NCI-H146 (cell line): ENCODE measurements around the gene FOXRED1.
"Not testable (repeated sequence)": the region's sequence is repeated elsewhere in the genome, so short reads cannot be mapped to it uniquely, and the experiment has no call there.

ENCODE experiments used
- DNase-seq: peaks from one replicate; lab custom pipeline; 2025; lab: John Stamatoyannopoulos, UW

FOXRED1 gene

GRCh38 chr11:126268708-126269579 lies at the start of gene FOXRED1, which contains the start of gene SRPRA:
Gene FOXRED1 (plus strand): TSS chr11:126269154. CDS start chr11:126269207, 53 bp downstream.
Gene SRPRA (minus strand): TSS chr11:126268895. CDS start chr11:126268804, 91 bp downstream.
- peak; percentile 99 for DNase-seq

DNA sequence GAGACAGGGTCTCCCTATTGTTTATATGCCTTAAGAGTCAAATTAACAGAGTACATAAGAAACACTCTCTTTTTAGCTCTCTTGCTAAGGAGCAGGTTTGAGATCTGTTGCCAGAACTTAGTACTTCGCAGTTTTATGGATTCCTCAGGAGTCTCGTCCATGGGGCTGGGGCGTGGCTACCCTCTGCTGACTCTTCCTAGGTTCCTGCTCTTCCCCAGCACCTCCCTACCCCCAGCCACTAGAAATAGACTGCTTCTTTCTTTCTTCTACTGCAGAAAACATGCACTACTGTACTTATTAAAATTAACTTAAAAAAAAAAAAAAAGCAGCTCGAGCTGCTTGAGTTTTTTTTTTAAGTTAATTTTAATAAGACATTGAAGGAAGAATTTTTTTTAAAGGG lies 49.4 kb upstream of the FOXRED1 start:
- no peak for DNase-seq

- DNase-seq: no peak
These were observed 44.2 kb upstream of the FOXRED1 start for GRCh38 chr11:126224647-126225294.

DNA sequence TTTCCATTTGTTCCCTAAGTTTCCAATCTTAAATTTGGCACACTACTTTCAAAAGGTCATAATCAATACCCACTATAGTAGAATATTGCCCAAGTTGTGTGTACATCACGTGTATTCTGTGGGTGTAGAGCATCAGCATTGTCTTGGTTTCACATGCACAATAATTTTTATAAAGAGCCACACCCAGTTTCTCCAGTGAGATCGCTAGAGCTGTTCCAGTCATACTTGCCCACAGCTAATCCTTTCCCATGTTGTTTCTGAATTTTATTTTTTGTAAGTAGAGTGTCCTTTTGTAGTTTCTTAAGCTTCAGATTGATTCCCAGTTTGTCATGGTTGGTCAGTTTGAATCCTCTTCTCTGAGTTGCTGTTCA lies 43.7 kb upstream of the FOXRED1 start:
- DNase-seq: no peak

DNA sequence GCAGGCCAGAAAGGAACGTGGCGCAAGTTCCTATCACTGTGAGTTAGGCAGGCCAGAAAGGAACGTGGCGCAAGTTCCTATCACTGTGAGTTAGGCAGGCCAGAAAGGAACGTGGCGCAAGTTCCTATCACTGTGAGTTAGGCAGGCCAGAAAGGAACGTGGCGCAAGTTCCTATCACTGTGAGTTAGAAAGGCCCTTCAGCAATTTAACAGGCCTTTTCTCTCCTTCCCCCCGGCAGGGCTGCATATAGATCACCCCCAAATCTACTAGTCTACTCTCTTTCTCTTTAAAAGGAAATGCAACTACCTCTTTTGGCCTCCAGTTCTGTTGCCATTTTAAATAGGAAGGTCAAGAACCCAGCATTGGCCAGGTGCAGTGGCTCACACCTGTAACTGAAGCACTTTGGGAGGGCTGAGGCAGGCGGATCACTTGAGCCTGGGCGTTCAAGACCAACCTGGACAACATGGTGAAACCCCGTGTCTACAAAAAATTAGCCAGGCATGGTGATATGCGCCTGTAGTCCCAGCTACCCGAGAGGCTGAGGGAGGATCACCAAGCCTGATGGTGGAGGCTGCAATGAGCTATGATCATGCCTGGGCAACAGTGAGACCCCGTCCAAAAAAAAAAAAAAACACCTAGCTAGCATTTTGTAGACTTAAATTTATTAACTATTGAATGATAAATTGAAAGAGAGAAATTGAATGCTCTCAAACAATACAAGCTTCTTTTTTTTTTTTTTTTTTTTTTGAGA lies 42.4 kb upstream of the FOXRED1 start:
- DNase-seq: no peak

GRCh38 chr11:126229858-126230540 lies 39.0 kb upstream of the FOXRED1 start:
- DNase-seq: no peak

DNA sequence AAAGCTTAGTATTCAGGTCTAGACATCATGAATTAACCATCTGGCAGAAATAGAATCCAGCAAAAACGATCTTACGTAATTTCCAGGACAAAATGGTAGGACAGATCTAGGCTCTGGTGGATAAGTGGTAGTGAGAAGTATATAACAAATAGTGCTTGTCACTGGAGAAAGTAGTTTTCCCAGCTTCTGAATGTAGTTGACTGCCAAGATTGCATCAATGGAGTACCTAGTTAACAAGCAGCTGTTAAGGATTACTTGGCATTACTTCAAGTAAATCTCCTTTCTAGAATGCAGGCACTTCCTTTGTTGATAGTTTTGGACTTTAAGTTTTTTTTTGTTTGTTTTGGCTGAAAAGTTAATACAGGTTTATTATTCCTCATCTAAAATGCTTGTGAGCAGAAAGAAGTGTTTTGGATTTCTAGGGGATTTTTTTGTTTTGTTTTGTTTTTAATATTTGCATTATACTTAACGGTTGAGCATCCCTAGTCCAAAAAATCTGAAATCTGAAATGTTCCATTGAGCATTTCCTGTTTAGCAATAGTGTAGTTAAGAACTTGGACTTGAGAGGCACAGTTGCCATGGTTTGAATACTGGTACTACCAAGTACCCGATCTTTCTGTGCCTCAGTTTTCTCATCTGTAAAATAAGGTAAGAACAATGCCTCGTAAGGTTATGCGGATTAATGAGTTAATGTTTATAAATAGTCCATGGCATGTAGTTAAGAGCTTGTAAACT lies 37.1 kb upstream of the FOXRED1 start:
- no peak for DNase-seq

GRCh38 chr11:126232683-126233082 lies 36.3 kb upstream of the FOXRED1 start:
- no peak for DNase-seq

DNA sequence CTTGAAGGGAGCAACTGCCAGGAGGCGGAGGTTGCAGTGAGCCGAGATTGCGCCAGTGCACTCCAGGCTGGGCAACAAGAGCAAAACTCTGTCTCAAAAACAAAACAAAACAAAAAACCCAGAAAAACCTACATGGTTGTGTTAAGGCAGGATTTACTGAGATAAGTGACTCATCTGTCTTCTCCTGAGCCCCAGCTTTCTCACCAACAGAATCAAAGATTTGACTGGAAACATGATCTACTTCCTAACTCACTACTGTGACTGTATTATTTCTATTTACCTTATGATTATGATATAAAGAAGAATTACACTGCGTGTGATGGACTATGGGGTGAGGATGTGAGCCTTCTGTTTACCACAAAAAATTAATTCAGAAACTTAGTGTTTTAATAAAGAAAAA lies 35.6 kb upstream of the FOXRED1 start:
- DNase-seq: no peak

- DNase-seq: no peak
These were observed 22.3 kb upstream of the FOXRED1 start for GRCh38 chr11:126246636-126247035.

DNA sequence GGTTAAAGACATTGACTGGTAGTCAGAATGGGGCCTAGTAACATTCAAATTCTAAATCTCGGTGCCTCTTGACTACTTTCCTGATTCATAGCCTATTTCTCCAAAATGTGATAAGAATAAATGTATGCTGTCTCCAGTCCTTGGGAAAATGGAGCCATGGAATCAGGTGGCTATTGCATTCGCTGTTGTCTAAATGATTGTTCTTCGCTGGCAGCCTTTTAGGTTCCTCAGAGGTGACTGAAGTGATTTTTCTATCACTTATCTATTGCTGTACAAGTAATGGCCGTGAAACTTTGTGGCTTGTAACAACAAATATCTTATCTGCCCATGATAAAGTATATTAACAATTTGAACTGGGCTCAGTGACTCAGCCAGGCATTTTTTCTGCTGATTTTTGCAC lies 15.7 kb upstream of the FOXRED1 start:
- DNase-seq: no peak

DNA sequence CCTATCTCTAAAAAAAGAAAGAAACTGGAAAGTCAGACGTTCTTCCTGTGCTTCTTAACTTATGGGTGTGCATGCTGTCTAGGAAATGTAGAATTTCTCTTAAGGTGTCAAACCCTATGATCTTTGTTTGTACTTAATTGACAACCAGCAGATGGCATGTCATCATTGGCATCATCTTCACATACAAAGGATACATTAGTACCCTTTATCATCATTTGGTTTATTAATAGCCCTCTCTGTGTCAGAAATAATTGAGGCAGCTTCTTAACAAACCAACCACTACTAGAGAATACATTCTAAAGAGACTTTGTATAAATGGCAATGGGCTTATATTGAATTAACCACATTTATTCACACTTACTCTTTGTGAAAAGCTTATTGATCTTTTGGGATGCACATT lies 14.1 kb upstream of the FOXRED1 start:
- no peak for DNase-seq

- not testable (repeated sequence) for DNase-seq
These were observed 13.4 kb upstream of the FOXRED1 start for GRCh38 chr11:126255507-126255906.

DNA sequence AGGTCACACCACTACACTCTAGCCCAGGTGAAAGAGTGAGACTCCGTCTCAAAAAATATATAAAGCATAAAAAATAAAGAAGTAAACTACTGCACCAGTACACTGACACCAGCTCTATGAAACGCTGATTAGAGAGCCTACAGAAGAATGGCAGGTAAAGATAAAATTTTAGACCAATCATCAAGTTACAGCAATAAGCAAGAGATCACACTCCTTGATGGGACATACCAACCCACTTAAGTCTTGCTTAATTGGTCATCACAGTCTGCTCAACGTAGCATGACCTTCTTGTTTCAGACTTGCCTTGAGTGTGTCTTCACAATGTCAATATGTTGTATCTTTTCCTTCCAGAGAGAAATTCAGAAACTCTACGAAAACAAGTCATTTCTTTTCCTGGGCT lies 12.7 kb upstream of the FOXRED1 start:
- no peak for DNase-seq

DNA sequence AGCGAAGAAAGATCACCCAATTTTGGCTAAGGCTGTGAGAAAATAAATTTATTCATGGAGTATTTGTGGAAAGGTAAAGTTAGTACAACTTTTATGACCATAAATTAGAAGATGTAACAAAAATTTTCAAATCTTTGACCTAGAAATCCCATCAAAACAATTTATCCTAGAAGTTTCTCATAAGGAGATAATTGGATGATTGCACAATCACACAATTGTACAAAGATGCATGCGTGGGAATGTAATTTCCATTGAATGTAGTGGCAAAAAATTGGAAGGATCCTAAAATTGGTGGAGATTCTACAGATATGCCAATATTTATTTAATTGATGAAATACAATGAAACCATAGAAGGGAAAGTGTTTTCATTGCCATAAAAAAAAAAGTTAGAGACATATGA lies 11.8 kb upstream of the FOXRED1 start:
- no peak for DNase-seq

DNA sequence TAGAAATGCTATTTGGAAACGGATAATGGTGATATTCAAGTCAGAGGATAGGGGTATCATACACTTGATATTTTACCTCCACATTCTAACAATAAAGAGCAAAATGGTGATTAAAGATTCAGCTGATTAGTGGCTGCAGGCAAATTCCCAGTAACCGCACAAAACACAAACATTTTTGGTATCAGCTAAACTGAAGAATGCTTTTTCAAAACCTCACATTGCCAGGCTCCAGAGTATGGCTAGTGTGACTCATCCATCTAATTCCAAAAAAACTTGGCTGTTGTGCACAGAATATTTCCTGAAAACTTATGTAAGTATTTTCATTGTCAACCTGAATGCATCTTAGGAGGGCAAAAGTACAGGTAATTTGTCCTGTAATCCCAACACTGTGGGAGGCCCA lies 11.2 kb upstream of the FOXRED1 start:
- no peak for DNase-seq

DNA sequence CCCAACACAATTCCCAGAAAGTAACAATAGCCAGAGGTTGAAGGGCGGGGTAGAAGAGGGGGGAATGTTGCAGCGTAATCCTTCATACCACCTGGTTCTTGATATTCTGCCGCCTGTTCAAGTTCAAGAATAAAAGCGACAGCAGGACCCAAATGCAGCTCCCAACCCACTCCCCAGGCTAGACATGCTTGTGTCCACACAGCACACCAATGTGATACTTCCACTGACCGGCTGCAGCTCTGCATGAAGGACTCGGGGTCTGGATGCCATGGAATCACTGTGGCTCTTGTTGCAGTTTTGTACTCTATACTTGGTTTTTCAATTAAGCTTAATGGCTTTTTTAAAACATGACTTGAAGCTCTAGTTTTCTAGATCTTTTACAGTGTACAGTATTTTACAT lies 6.7 kb upstream of the FOXRED1 start:
- DNase-seq: no peak

DNA sequence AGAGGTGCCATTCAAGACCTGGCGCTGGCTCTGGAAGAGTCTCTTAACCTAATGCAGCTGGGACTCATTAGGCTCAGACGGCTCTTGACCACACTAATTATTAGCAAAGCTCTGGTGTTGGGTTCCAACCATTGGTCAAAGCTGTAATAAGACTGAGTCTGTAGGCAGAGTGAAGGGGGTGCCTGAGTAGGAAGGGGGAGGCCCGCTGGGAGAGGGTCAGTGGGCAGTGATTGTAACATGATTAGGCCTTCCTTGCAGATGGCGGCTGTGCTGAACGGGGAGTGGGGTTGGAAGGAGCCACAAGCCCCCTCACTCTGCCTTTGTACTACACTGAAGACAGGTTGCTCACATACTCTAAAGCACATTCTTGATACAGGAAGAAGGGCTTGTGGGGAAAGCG lies 5.5 kb upstream of the FOXRED1 start:
- no peak for DNase-seq

GRCh38 chr11:126265811-126266210 lies 3.1 kb upstream of the FOXRED1 start:
- no peak for DNase-seq

DNA sequence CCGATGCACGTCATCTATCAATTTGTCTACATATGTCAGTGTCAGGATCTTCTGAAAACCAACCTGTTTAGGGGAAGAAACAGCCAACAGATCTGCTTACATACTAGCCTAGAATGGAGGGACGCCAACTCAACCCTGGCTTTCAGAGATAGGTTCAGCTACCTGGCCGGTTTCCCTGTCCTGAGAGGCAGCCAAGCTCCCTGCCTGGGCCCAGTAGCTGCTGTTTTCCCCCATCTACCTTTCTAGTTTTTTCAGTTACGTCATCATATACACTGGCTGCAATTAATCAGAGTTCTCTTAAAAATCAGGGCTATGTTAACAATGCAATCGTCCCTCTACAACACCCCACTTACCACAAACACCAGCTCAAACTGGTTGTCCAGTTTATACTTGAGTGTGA lies 1.3 kb upstream of the FOXRED1 start:
- DNase-seq: no peak

- peak; percentile 64 for DNase-seq
These were observed 620 bp upstream of the FOXRED1 start for GRCh38 chr11:126268361-126268707.

- no peak for DNase-seq
These were observed 8.4 kb downstream of the FOXRED1 start for GRCh38 chr11:126277322-126277721.
